NCI-H2196 (cell line): ENCODE data around the gene KLRD1.
"Not testable (repeated sequence)": the region's sequence is repeated elsewhere in the genome, so short reads cannot be mapped to it uniquely, and the experiment has no call there.

Source experiments
- DNase-seq: peaks from one replicate; lab custom pipeline; 2025; ENCODE audit not compliant: unreplicated experiment; lab: John Stamatoyannopoulos, UW

The KLRD1 gene

DNA sequence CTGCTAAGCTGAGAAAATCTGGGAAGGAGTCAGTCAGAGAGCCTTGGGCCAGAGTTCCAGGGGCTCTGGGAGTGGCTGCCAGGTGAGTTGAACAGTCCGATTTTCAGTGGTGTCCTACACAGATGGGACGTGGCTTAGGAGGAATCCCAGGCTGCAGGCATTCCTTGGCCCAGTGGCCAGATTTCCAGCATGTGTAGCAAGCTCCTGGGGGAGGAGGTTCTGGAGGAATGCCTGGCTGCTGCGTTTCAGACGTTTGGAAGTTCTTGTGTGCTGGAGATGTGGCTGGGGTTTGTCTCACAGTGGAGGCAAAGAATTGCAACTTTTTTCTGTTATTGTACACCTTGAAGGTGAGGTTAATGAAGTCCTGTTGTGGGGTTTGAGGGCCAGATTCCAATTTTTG, 28.5 kb downstream of the KLRD1 start:
- not testable (repeated sequence) for DNase-seq

DNA sequence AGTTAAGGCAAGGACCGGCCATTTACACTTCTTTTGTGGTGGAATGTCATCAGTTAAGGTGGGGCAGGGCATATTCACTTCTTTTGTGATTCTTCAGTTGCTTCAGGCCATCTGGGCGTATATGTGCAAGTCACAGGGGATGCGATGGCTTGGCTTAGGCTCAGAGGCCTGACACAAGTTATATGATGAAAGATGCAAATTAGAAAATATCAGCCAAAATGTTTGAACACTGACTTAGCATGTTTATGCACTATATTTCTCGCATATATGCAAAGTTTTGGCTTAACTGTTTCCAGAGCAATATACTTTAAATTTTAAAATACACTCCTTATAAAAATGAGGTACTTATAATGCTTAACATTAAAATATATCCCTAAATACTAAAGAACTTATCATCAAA, 30.8 kb downstream of the KLRD1 start:
- DNase-seq: not testable (repeated sequence)

GRCh38 chr12:10339053-10339840, 31.6 kb downstream of the KLRD1 start:
- no peak for DNase-seq

- not testable (repeated sequence) for DNase-seq
Measured at GRCh38 chr12:10340946-10341345, 33.3 kb downstream of the KLRD1 start.

GRCh38 chr12:10341892-10342509, 34.3 kb downstream of the KLRD1 start:
- no peak for DNase-seq

DNA sequence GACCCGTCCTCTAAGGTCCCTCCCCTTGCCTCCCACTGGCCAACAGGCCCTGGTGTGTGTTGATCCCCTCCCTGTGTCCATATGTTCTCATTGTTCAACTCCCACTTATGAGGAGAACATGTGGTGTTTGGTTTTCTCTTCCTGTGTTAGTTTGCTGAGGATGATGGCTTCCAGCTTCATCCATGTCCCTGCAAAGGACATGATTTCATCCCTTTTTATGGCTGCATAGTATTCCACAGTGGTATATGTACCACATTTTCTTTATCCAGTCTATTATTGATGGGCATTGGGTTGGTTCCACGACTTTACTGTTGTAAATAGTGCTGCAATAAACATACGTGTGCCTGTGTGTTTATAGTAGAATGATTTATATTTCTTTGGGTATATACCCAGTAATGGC, 43.8 kb downstream of the KLRD1 start:
- DNase-seq: not testable (repeated sequence)

GRCh38 chr12:10354071-10354470, 46.4 kb downstream of the KLRD1 start:
- DNase-seq: no peak

GRCh38 chr12:10354502-10354901, 46.8 kb downstream of the KLRD1 start:
- DNase-seq: peak; percentile 4

DNA sequence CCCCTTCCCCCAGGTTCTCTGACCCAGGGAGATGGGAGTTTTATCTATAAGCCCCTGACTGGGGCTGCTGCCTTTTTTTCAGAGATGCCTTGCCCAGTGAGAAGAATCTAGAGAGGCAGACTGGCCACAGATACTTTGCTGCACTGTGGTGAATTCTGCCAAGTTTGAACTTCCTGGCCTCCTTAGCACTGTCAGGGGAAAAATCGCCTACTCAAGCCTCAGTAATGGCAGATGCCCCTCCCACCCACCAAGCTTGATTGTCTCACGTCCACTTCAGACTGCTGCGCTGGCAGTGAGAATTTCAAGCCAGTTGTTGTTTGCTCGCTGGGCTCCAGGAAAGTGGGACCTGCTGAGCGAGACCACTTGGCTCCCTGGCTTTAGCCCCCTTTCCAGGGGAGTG, 50.5 kb downstream of the KLRD1 start:
- no peak for DNase-seq

GRCh38 chr12:10358969-10359368, 51.3 kb downstream of the KLRD1 start:
- no peak for DNase-seq

GRCh38 chr12:10361084-10361483, 53.4 kb downstream of the KLRD1 start:
- DNase-seq: peak; percentile 13

DNA sequence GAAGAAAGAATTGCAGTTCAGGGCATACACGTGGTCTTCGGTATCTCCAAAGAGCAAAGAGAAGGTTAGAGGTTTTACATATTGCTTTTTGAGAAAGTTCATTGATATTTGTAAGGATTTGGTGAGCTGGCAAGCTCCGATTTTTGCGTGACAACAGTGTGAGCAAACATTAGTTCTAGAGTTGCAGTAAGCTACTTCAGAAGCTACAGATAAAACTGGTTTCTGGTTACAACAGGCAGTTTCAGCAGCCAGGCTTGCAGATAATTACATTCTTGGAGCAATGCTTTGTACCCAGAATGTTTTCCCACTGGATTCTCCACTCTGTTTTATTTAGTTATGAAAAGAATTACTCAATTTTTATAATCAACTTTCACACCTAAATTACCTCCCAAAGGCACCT, 54.0 kb downstream of the KLRD1 start:
- peak; percentile 26 for DNase-seq

DNA sequence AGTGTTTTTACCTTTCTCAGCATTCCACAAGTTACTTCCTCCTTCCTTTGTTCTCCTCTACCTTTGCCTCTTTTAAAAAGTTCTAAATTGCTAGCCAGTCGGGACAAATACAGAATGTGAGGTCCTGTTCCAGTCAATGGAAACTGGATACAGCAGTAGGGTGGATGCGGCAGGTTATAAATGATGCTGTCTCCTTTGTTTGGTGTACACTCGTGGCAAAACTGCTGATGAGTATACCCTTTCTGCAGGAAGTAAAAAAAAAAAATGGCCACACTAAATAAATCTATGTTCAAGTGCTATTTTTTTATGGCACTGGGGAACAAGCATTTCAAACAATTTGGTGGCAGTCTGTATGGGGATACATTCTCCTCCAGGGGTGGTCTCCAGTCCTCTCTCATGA, 54.7 kb downstream of the KLRD1 start:
- no peak for DNase-seq

- no peak for DNase-seq
Measured at GRCh38 chr12:10362828-10363657, 55.4 kb downstream of the KLRD1 start.

GRCh38 chr12:10363658-10363913, 55.9 kb downstream of the KLRD1 start:
- DNase-seq: no peak

DNA sequence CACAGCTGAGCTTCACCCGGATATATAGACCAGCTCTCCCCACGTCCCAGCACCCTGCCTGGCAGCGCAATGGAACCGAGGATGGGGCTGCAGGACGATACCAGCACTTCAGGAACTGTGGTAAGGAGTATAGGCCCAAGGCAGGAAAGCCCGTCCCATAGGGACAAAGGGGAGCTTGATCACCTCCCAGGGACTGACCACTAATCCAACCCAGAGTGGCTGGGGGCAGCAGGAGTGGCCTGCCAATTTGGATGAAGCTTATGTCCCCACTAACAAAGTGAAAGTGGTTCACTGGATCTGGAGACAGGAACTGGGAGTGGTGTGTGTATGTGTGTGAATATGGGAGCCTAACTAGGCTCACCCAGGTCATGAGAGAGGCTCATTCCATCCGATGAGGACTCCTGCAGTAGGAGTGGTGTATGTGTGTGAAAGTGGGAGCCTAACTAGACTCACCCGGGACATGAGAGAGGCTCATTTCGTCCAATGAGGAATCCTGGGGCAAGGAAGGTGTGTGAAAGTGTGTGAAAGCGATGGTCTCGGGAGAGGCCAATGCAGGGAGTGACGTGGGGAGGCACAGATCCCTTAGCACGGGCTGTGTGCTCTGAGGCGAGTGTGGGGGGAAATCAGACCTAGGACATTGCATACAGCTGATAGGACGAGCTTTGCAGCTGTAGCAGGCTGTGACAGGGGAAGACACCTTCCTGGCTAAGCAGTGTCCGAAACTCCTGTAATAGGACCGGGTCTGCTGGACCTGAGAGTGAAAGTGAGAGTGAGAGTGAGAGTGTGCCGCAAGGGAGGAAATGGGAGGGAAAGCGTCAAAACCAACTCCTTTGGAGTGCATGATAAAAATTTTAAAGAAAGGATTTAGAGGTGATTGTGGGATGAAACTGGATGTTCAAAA, 56.5 kb downstream of the KLRD1 start:
- peak; percentile 32 for DNase-seq

GRCh38 chr12:10364815-10365622, 57.3 kb downstream of the KLRD1 start:
- peak; percentile 62 for DNase-seq

DNA sequence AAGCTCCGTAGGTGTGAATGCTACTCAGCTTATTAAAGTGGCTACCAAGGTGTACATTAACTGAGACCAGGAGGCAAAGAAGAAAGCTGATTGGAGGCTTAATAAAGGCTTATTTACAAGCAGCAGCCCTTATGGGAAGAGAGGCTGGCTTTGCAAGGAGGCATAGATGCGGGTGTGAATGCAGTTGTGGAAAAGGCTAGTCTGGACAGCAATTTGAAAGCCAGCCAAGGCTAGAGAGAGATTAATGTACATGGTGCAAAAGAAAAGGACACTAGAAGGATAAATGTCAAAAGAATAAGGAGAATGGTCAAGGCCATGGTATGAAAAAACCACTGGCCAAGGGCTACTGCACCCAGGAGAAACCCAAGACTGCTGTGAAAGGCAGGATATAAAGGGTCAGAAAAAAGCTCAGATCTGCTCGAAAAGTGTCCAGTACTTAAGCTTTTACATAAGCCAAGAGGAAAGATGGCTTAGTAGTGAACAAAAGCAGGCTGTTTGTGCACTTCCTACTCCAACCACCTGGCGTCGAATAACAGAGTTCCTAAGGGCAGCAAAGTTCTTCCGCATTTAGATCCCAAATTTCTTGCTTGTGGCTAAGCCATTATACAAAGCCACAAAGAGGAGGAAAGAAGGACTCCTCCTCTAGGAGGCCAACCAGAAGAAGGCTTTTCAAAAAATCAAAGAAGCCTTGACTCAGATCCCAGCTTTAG, 58.2 kb downstream of the KLRD1 start:
- DNase-seq: no peak

DNA sequence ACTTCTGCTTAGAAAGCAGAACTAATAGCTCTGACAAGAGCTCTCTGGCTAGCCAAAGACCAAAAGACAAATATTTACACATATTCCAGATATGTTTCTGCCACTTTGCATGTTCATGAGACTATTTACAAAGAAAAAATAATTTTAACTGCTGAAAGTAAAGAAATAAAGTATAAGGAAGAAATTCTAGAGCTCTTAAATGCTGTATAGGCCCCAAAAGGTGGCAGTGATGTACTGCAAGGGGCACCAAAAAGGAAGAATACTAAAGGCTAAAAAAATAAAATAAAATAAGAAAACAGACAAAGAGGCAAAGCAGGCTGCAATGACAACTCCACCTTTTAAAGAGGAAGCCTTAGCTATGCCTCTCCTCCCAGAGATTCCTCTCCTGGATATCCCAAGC, 59.2 kb downstream of the KLRD1 start:
- no peak for DNase-seq

- DNase-seq: not testable (repeated sequence)
Measured at GRCh38 chr12:10367714-10368113, 60.0 kb downstream of the KLRD1 start.
